22Rv1 (cell line): Measurements from ENCODE around the gene NDRG2.

Experiments
- ZFX ChIP-seq: fragments of 450-650 bp; IDR thresholded peaks from 2 replicates; pipeline ENCODE4 v1.6.1; 2017; ENCODE audit warnings: antibody characterized with exemption, borderline replicate concordance
- TF ChIP-seq, protein P1 (sequence below): fragments of 450-650 bp; IDR thresholded peaks from 2 replicates; pipeline ENCODE4 v1.5.1; 2017; ENCODE audit warnings: mild to moderate bottlenecking

- TF ChIP-seq, protein P1, sequence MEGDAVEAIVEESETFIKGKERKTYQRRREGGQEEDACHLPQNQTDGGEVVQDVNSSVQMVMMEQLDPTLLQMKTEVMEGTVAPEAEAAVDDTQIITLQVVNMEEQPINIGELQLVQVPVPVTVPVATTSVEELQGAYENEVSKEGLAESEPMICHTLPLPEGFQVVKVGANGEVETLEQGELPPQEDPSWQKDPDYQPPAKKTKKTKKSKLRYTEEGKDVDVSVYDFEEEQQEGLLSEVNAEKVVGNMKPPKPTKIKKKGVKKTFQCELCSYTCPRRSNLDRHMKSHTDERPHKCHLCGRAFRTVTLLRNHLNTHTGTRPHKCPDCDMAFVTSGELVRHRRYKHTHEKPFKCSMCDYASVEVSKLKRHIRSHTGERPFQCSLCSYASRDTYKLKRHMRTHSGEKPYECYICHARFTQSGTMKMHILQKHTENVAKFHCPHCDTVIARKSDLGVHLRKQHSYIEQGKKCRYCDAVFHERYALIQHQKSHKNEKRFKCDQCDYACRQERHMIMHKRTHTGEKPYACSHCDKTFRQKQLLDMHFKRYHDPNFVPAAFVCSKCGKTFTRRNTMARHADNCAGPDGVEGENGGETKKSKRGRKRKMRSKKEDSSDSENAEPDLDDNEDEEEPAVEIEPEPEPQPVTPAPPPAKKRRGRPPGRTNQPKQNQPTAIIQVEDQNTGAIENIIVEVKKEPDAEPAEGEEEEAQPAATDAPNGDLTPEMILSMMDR: no peak
- no peak for TF ChIP-seq ZFX
Measured at GRCh38 chr14:20996521-20996920, 28.3 kb downstream of the NDRG2 start.
